GM23338 (cell line): ENCODE measurements around the gene MEIOSIN.

Experiments
- POLR2AphosphoS5 ChIP-seq: IDR thresholded peaks from 2 replicates; pipeline ENCODE4 v1.6.1; 2016; ENCODE audit warnings: antibody characterized with exemption, low read depth
- TF ChIP-seq, protein P1 (sequence below), 2 experiments: fragments of 200-600 bp in 1 of 2; sonication (generic) in 1 of 2; conservative IDR thresholded peaks; 2 replicates each; pipeline versions ENCODE4 v1.5.1 to v1.6.1; 2016 to 2017; ENCODE audit warnings: antibody characterized with exemption in 2 of 2, low read depth in 2 of 2, mild to moderate bottlenecking in 2 of 2, moderate library complexity in 1 of 2

DNA sequence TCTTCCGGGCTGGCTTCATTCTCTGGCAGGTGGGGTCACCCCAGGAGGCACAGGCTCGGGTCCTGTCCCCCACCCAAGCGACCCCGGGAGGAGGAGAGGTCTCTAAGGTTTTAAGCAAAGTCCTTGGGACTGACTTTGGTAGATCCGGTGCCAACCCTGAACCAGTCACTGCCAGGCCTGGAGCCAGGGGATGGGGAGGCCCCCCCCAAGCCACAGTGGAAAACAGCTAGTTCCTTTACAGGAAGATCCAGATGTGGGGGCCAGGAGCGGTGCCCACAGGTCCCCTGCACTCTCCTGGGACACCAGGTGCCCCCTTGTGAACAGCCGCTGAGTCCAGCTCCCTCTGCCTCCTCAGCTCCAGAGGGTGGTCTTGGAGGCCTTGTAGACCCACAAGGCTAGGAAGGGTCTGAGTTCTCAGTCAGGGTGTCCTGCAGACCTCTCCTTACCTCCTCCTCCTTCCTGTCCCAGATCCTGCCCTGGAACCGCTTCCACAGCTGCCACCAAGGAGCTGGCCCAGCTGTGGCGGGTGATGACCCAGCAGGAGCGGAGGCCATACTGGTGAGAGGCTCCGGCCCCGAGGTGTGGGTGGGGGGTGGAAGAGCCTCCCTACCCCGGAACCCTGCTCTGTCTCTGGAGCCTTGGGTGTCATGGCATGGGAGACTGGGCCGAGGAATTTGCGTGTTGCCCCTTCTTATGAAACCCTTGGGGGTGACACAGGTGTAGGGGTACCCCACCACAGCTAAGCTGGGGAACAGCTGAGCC lies 29.8 kb downstream of the MEIOSIN start:
- no peak for TF ChIP-seq POLR2AphosphoS5
- TF ChIP-seq, protein P1, sequence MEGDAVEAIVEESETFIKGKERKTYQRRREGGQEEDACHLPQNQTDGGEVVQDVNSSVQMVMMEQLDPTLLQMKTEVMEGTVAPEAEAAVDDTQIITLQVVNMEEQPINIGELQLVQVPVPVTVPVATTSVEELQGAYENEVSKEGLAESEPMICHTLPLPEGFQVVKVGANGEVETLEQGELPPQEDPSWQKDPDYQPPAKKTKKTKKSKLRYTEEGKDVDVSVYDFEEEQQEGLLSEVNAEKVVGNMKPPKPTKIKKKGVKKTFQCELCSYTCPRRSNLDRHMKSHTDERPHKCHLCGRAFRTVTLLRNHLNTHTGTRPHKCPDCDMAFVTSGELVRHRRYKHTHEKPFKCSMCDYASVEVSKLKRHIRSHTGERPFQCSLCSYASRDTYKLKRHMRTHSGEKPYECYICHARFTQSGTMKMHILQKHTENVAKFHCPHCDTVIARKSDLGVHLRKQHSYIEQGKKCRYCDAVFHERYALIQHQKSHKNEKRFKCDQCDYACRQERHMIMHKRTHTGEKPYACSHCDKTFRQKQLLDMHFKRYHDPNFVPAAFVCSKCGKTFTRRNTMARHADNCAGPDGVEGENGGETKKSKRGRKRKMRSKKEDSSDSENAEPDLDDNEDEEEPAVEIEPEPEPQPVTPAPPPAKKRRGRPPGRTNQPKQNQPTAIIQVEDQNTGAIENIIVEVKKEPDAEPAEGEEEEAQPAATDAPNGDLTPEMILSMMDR (conservative IDR thresholded peaks at IDR 0.05; ENCODE audit: low read depth in 2 of 2) = no peak
